K562 (cell line): ENCODE results near the gene HGFAC. TPM values are rescaled to one million over a fixed set of nuclear protein-coding genes. Genes with fewer than 3 reads are reported as not detected.

Experiments used
- REST ChIP-seq, 2 experiments: fragments of 450-650 bp; formaldehyde crosslinking in 1 of 2; IDR thresholded peaks; 2 replicates each; pipeline versions ENCODE4 v1.4.0 to v1.6.1; 2014 to 2020; ENCODE audit warnings: mild to moderate bottlenecking in 2 of 2, borderline replicate concordance in 1 of 2, low read depth in 1 of 2
- U2AF2 ChIP-seq: fragments of 200-400 bp; formaldehyde crosslinking; optimal IDR thresholded peaks from 2 replicates; pipeline ENCODE3; 2017; ENCODE audit warnings: low read depth, mild to moderate bottlenecking, low read length
- ZNF143 ChIP-seq: sonication (generic); formaldehyde crosslinking; IDR thresholded peaks from 2 replicates; pipeline ENCODE4 v1.9.0; 2022; ENCODE audit warnings: mild to moderate bottlenecking, missing genetic modification reagents
- polyA plus RNA-seq, 8 experiments: library from polyadenylated mRNA; depleted of rRNA in 4 of 8; stranded (reverse) in 5 of 8; unstranded in 3 of 8; fragments of >200 nt; fragmentation: Nextera tagmentation in 2 of 8; fragmentation: Illumina TruSeq in 1 of 8; extraction: Ambion mirVana in 2 of 8; extraction: Trizol in 1 of 8; gene quantifications; 2 replicates each; pipeline versions ENCODE4 v1.2.1 to v1.2.3, GENCODE V29; 2011 to 2014; ENCODE audit warnings: inconsistent platforms in 1 of 8, missing spikeins in 1 of 8
- total RNA-seq, 7 experiments: library from RNA; depleted of rRNA in 6 of 7; stranded (reverse); fragments of >200 nt in 6 of 7; fragmentation: Illumina TruSeq in 2 of 7; extraction: Trizol in 2 of 7; gene quantifications; 2 replicates each; pipeline versions ENCODE4 v1.2.1 to v1.2.3, GENCODE V29; 2011 to 2021; ENCODE audit warnings: low replicate concordance in 1 of 7

HGFAC gene
- total and polyA plus RNA-seq, 9 of the 15 experiments (the other 6 are each of a cell fraction or from before 2014, with no cell fraction given): 0.13 TPM; not detected in 8

- TF ChIP-seq REST (IDR thresholded peaks at IDR 0.05; ENCODE audit: borderline replicate concordance) (no peak), REST (CRISPR knock-in tag; IDR thresholded peaks at IDR 0.05; ENCODE audit: low read depth) (no peak), U2AF2 (no peak), ZNF143 (CRISPR knock-in tag) (no peak)
- TF ChIP-seq, all 486 proteins: peak for 0
Observed at GRCh38 chr4:3411676-3412075, 30.1 kb upstream of the HGFAC start (continued).
